Testis (tissue), 2 donors: ENCODE results near the gene IL1RAPL1.

Source experiments
- POLR2A ChIP-seq: fragments of 450-650 bp; IDR thresholded peaks from one replicate; pipeline ENCODE4 v1.6.1; 2017; ENCODE audit warnings: antibody characterized with exemption, mild to moderate bottlenecking, moderate library complexity
- TF ChIP-seq, protein P1 (sequence below), 3 experiments: fragments of 450-650 bp in 2 of 3; fragments of 200-600 bp in 1 of 3; sonication (generic) in 1 of 3; IDR thresholded peaks; one replicate each; pipeline ENCODE4 v1.5.1; 2016 to 2019; ENCODE audit warnings: antibody characterized with exemption in 3 of 3, mild to moderate bottlenecking in 2 of 3, moderate library complexity in 1 of 3

DNA sequence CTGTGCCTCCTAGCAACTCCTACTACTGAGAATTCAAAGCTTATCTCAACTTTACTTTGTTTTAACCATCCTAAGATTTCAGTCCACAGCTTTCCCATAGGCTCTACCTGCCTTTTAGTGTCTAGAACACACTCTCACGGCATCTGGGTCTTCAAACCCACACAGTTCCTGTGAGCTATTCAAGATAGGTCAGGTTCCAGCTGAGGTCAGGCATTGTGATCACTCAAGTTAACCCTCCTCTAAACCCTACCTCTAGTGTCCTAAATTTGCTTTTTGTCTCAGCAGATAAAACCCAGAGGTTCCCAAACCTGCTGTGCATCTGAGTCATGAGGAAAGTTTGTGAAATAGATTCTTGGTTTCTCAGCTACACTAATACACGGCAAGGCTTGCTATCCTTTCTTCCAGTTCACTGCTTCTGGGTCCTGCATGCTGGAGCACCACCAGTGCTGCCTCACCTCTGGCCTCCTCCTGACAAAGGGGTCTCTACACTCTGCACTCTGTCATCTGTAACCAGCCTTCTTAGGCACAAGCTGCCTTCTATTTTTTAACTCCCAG, 1303.5 kb downstream of the IL1RAPL1 start:
- TF ChIP-seq, protein P1, sequence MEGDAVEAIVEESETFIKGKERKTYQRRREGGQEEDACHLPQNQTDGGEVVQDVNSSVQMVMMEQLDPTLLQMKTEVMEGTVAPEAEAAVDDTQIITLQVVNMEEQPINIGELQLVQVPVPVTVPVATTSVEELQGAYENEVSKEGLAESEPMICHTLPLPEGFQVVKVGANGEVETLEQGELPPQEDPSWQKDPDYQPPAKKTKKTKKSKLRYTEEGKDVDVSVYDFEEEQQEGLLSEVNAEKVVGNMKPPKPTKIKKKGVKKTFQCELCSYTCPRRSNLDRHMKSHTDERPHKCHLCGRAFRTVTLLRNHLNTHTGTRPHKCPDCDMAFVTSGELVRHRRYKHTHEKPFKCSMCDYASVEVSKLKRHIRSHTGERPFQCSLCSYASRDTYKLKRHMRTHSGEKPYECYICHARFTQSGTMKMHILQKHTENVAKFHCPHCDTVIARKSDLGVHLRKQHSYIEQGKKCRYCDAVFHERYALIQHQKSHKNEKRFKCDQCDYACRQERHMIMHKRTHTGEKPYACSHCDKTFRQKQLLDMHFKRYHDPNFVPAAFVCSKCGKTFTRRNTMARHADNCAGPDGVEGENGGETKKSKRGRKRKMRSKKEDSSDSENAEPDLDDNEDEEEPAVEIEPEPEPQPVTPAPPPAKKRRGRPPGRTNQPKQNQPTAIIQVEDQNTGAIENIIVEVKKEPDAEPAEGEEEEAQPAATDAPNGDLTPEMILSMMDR (IDR thresholded peaks at IDR 0.05) = no peak
- TF ChIP-seq POLR2A = no peak
